Measurements from ENCODE around the gene CTCFL.

DNA sequence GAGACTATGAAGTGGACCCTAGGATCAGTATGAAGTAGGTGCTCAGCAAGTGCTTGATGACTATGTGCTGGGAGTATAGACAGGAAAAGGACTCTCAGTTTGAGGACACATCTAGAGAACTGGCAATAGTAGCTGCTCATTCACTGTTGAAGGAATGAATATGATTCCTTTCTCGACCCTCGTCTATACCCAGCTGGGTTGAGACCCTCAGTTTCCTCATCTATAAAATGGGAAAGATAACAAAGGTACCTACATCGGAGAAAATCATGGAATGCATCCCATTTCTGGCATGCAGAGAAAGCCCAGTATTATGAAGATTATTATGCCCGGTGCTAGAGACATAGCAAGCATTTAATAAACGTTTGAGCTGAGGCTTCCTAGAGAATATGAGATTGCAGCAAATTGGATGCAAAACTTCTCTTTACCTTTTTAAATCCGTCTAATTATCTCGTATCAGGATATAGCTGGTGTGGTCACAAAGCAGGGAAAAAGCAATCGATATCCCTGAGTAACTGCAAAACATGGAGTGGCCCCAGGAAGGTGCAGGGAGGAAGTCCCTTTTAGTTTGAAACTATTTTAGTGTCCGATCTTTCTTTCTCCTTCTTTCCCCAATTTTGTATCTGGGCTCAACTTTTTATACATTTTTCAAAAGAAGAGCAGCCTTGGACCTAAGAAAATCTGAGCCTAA lies 33.1 kb upstream of the CTCFL start:
- TF ChIP-seq, protein P1, sequence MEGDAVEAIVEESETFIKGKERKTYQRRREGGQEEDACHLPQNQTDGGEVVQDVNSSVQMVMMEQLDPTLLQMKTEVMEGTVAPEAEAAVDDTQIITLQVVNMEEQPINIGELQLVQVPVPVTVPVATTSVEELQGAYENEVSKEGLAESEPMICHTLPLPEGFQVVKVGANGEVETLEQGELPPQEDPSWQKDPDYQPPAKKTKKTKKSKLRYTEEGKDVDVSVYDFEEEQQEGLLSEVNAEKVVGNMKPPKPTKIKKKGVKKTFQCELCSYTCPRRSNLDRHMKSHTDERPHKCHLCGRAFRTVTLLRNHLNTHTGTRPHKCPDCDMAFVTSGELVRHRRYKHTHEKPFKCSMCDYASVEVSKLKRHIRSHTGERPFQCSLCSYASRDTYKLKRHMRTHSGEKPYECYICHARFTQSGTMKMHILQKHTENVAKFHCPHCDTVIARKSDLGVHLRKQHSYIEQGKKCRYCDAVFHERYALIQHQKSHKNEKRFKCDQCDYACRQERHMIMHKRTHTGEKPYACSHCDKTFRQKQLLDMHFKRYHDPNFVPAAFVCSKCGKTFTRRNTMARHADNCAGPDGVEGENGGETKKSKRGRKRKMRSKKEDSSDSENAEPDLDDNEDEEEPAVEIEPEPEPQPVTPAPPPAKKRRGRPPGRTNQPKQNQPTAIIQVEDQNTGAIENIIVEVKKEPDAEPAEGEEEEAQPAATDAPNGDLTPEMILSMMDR (IDR thresholded peaks at IDR 0.05 in 8 of 11, conservative IDR thresholded peaks at IDR 0.05 in 3 of 11), result no peak
- TF ChIP-seq POLR2AphosphoS5 (IDR thresholded peaks at IDR 0.05) (no peak), POLR2A (IDR thresholded peaks at IDR 0.05) (no peak)

All from spleen (tissue), 7 donors.